ENCODE results near the gene C4orf51.
A peak's percentile ranks its signal among the peaks of the same experiment; 100 is the strongest.

C4orf51 gene

DNA sequence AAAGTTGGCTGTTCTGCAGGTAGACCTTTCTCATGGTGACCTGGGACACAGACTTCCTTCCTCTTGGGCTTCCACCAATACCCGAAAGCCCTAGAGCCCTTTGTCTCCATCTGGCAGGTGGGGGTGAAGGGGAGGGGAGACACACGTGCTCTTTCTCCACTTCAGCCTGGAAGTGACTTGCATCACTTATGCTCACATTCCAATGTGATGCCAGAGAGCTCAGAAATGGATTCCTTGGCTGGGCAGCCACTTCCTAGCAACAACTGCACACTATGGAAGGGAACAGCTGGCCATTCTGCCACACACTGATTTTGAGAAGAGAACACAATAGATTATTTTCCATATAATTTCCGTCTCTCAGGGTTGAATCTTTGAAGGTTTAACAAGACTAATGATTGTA, 36.3 kb downstream of the C4orf51 start:
- no peak for DNase-seq

GRCh38 chr4:145716661-145717200, 36.8 kb downstream of the C4orf51 start:
- no peak for DNase-seq

GRCh38 chr4:145719752-145720624, 40.0 kb downstream of the C4orf51 start:
- no peak for DNase-seq

DNA sequence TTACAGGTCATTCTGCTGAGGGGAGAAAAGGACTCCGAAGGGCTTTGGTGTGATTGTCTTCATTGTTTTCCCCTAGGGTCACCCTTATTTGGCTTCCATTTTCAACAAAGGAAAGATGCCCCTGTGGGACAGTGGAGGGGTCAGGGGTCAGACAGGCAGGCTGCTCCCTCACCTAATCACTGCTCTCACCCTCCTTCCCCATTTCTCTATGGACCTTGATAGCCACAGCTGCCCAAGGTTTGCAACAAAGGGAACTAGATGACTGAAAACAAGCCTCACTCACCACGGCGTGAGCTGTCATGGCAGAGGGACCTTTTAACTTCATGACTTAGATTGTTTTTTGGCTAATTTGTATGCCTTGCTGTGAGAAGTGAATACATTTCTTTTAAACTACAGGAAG, 40.7 kb downstream of the C4orf51 start:
- no peak for DNase-seq

DNA sequence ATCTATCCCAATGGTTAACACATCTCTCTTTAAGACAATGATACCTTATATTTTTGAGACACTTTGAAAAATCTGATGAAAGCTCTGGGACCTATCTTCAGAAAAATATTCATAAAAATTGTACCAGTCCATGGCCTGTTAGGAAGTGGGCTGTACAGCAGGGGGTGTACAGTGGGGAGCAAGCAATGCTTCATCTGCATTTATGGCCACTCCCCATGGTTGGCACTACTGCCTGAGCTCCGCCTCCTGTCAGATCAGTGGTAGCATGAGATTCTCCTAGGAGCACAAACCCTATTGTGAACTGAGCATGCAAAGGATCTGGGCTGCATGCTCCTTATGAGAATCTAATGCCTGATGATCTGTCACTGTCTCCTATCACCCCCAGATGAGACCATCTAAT, 42.6 kb downstream of the C4orf51 start:
- no peak for DNase-seq

DNA sequence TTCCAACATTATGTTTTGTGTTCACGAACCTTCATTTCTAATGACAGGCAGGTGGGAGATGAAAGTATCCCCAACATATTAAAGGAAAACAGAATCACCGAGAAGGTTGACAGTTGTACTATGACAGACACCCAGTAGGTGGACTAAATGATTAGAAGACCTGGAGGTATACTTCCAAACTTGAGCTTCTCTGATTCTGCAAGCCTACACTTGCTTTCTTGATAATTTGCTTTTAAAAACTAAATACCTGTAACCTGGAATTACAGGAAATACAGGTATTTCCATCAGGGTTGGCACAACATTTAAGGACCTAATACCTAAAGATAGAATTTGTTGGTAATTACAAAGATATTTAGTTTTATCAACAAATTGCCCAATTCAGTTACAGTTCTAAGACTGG, 43.4 kb downstream of the C4orf51 start:
- DNase-seq: no peak

GRCh38 chr4:145730026-145730425, 50.1 kb downstream of the C4orf51 start:
- DNase-seq: no peak

DNA sequence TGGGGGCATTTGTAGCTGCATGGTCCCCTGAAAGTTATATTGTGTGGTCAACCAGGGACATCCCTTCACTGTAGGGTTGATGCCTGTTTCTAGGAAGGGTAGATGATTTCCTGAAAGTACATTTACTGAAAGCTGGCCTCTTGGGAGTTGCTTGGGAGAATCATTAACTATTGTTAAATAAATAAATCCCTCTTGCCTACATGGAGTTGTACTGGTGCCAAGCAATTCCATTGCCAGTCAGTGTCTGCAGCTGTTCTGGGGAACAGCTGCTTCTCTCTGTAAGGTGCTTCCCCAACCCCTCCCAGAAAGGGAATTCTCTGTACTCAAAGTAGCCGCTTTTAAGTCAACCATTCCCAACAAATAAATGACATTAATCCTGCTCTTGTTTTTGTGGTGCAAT, 51.1 kb downstream of the C4orf51 start:
- no peak for DNase-seq

DNA sequence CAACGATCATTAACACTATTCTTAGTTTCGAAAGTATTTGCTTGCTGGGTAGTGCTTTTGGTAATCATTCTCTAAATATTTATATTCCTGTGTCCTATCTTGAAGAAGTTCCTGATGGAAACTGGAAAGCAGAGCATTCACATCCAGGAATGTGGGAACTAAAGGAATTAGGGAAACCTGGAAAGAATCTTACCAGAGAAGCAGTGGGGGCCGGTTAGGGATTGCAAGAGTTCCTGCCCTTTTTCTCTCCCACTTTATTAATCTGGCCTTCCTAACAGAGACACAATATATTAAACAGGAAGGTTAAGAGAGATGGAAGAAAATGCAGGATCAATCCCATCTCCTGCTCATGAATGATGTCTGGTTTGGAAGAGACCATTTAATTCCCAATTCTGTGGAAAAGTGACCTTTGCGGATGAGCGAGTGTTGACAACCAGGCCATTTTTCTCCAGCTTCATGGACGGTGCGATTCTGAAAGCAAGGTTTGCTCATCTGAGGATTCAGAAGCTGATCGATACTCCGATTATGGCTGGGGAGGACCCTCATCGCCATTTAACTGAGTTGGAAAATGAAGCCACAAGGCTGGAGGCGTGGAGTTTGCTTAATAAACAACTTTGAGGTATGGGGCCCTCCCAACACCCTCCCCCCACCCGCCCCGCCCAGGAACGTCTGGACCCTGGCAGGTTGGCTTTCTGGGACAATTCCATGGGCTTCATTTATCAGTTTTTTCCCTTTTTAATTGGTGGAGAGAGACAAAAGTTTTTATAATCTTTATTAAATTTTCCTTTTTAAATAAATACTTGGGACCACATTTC, 52.3 kb downstream of the C4orf51 start:
- no peak for DNase-seq

DNA sequence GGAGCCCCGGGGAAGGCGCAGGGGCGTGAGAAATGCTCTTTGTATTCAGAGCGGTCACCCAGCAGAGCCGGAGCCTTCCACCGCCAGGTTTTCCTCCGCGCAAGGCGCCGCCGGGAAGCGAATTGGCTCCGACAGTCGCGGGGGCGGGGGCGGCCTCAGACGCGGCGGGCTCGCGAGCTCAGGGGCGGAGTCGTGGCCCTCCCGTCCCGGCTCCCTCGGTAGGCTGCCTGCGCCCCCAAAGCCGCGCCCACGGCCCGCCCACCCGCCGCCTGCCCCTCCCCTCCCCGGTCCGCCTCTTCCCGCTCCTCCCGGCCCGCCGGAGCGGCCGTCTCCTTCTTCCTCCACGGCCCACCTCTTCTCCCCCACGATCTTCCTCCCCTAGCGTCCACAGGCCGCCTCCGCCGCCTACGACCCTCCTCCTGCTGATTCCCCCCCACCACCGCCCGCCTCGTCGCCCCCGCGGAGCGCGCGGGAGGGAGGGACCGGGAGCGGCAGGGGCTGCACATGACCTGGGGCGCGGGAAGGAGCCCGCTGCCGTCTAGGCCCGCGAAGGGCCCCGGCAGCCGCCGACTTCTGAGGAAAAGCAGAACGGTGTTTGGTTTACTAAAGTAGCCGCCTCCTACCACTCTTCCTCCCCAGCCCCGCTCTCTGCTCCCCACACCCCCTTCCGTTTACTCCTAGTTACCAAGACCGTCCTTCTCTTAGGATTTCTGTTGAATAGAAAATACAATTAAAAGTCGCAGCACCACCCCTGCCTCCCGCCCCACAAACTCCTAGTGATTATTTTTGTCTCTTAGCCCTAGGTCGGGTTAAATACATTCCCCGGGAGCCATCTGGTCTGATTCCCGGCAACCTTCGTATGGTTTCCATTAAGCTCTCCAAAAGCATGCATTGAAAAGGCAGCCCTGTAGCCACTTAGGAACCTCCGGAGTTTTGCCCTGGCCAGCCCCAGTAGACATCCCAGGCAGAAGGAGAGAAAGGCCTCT, 53.2 kb downstream of the C4orf51 start:
- DNase-seq: peak; percentile 27 to 81 (median 53)

GRCh38 chr4:145734031-145734430, 54.1 kb downstream of the C4orf51 start:
- DNase-seq: no peak

- DNase-seq: no peak
Observed at GRCh38 chr4:145734576-145735346, 54.8 kb downstream of the C4orf51 start.

- DNase-seq: no peak
Observed at GRCh38 chr4:145735347-145735675, 55.4 kb downstream of the C4orf51 start.

- no peak for DNase-seq
Observed at GRCh38 chr4:145735827-145736226, 55.9 kb downstream of the C4orf51 start.

DNA sequence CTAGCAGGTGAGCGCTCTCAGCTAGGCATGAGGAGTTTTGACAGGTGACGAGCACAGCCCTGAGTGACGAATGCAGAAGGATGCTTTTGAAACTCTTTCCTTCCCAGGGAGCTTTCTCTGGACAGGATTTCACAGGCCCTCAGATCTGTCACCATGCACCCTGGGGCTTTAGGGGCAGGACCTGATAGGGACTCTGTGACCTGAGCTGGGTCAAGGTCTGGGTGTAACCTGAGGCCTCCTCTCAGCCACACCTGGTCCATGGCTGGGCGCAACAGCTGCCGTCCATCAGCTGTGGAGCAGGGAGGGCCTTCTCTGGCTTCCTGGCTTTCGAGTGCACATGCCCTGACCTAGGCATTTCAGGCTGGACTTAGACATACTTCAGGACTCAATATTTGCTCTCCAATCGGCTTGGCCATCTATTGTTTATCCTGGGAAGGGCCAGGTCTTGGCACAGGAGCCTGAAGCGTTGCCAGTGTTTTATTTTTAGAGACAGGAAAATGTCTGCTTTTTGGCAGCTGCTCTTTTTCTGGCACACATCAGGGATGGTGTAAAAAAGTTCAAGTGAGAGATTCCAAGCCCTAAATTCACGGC, 56.4 kb downstream of the C4orf51 start:
- no peak for DNase-seq

DNA sequence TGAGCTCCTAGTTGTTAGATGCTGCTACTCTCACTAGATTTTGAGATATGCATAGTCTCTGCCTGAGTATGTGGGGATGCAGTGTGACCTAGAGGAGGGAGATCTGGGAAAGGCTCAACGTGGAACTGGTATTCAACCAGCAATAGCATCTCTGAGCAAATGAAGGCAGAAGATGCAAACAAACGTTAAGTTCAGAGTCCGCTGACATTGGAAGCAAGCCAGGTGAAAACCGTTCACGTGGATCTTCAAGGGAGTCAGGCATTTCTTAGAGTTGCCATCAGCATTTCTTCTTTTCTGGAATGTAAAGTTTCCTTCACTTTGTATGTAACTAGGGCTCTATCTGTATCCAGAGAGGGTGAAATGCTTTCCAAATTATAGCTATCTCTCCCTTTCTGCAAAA, 59.9 kb downstream of the C4orf51 start:
- no peak for DNase-seq

GRCh38 chr4:145740806-145741205, 60.9 kb downstream of the C4orf51 start:
- DNase-seq: no peak

GRCh38 chr4:145743641-145744040, 63.7 kb downstream of the C4orf51 start:
- no peak for DNase-seq

DNA sequence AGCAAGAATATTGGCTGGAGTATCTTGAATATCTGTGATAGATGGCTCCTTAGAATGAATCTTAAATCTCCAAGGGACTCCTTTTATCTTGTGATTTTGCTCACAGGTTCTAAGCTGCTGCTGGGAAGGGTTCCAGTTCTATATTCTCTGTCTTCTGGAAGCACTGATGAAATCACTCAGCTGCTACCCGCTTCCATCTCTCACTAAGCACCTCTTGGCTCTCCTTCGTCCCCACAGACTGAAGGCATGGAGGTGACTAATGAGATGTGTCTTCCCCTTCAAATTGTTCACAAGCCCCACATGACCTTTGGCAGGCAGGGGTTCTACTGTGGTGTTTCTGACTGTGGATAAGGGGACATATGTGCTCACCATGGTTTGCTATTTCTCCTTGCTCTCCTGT, 75.9 kb downstream of the C4orf51 start:
- no peak for DNase-seq

- no peak for DNase-seq
Observed at GRCh38 chr4:145756244-145756643, 76.3 kb downstream of the C4orf51 start.

DNA sequence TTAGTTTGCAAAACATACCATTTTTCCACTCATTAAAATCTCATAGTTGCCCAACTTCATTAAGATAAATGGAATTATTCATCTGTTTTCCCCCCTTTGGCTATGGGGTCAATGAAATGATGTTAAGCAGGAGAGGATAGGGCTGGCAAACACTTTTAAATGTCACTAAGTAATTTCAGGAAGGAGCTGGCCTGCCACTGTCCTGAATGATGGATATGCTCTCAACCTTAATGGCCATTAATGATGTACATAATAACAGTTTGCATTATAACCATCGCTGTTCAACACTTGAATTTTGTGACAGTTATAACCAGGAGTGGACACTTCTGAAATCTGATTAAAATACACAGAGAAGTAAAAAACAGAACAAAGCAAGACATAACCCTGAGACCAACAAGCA, 77.2 kb downstream of the C4orf51 start:
- DNase-seq: no peak

DNA sequence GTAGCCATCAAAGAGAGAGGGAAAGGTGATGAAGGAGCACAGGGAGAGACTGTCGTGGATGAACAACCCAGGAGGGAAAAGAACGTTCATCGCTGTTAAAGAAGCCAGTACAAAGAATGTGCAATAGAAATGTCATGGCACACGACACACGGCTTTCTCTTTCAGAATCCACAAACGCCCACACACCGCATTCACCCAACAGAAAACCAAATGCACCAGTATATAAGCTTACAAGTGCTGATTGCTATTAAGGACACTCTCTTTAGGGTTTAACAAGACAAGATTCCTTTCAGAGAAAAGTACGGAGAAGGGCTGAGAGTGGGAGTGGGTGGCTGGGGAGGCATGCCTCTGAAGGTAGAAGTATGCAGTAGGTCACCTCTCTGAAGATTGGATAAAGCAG, 80.2 kb downstream of the C4orf51 start:
- no peak for DNase-seq
